Uterus (tissue), 2 donors: Measurements from ENCODE around the gene PDGFB.

Experiments
- CTCF ChIP-seq, 4 experiments: fragments of 200-600 bp in 2 of 4; fragments of 450-650 bp in 2 of 4; sonication (generic) in 2 of 4; IDR thresholded peaks; one replicate each; pipeline ENCODE4 v1.5.1; 2016 to 2019; ENCODE audit warnings: antibody characterized with exemption in 4 of 4, mild to moderate bottlenecking in 2 of 4, moderate library complexity in 1 of 4
- POLR2A ChIP-seq, 2 donors: fragments of 450-650 bp; IDR thresholded peaks; one replicate each; pipeline ENCODE4 v1.6.1; 2016; ENCODE audit warnings: antibody characterized with exemption in 2 of 2, mild to moderate bottlenecking in 1 of 2, moderate library complexity in 1 of 2

- TF ChIP-seq CTCF (IDR thresholded peaks at IDR 0.05) (no peak), POLR2A (IDR thresholded peaks at IDR 0.05) (no peak)
Measured at GRCh38 chr22:39219071-39220039, 25.4 kb downstream of the PDGFB start.
